ENCODE results near the gene APPL2.

The APPL2 gene

DNA sequence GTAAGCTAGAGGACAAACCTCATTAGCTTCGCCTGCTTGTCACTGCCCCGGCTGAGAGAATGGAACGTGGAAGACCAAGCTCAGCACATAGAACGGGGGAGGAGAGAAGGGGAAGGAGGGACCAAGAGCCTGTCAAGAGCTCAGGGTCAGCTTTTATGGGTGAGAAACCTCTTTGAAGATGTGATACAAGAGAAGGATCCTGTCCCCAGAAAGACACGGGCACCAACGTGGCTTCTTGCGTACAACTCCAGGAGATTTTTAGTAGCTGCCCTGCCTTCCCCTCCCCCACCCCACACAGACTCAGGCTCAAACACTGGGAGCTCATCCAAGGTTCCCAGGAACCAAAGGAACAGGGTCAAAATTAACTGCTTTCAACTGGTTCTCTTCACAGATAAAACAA, 34.7 kb downstream of the APPL2 start:
- no peak for ATAC-seq
- TF ChIP-seq TCF4 (CRISPR knock-in tag; IDR thresholded peaks at IDR 0.05; ENCODE audit: borderline replicate concordance): no peak
- no peak for TF ChIP-seq BACH2 (CRISPR knock-in tag; IDR thresholded peaks at IDR 0.05; ENCODE audit: borderline replicate concordance)
- TF ChIP-seq, protein P1, sequence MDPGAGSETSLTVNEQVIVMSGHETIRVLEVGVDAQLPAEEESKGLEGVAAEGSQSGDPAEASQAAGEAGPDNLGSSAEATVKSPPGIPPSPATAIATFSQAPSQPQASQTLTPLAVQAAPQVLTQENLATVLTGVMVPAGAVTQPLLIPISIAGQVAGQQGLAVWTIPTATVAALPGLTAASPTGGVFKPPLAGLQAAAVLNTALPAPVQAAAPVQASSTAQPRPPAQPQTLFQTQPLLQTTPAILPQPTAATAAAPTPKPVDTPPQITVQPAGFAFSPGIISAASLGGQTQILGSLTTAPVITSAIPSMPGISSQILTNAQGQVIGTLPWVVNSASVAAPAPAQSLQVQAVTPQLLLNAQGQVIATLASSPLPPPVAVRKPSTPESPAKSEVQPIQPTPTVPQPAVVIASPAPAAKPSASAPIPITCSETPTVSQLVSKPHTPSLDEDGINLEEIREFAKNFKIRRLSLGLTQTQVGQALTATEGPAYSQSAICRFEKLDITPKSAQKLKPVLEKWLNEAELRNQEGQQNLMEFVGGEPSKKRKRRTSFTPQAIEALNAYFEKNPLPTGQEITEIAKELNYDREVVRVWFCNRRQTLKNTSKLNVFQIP (CRISPR knock-in tag; IDR thresholded peaks at IDR 0.05; ENCODE audit: borderline replicate concordance, low read depth): no peak
- TF ChIP-seq ZNF70 (CRISPR knock-in tag; IDR thresholded peaks at IDR 0.05): no peak
- TF ChIP-seq ZFP30 (CRISPR knock-in tag; IDR thresholded peaks at IDR 0.05): no peak
- no peak for TF ChIP-seq ZNF8 (CRISPR knock-in tag; IDR thresholded peaks at IDR 0.05)
- TF ChIP-seq ESRRG (CRISPR knock-in tag; IDR thresholded peaks at IDR 0.05): no peak
- no peak for TF ChIP-seq CSDC2 (CRISPR knock-in tag; IDR thresholded peaks at IDR 0.05)
- TF ChIP-seq CSRNP3 (CRISPR knock-in tag; IDR thresholded peaks at IDR 0.05): no peak
- TF ChIP-seq, protein P2, sequence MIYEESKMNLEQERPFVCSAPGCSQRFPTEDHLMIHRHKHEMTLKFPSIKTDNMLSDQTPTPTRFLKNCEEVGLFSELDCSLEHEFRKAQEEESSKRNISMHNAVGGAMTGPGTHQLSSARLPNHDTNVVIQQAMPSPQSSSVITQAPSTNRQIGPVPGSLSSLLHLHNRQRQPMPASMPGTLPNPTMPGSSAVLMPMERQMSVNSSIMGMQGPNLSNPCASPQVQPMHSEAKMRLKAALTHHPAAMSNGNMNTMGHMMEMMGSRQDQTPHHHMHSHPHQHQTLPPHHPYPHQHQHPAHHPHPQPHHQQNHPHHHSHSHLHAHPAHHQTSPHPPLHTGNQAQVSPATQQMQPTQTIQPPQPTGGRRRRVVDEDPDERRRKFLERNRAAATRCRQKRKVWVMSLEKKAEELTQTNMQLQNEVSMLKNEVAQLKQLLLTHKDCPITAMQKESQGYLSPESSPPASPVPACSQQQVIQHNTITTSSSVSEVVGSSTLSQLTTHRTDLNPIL (CRISPR knock-in tag; IDR thresholded peaks at IDR 0.05; ENCODE audit: low read depth): no peak

DNA sequence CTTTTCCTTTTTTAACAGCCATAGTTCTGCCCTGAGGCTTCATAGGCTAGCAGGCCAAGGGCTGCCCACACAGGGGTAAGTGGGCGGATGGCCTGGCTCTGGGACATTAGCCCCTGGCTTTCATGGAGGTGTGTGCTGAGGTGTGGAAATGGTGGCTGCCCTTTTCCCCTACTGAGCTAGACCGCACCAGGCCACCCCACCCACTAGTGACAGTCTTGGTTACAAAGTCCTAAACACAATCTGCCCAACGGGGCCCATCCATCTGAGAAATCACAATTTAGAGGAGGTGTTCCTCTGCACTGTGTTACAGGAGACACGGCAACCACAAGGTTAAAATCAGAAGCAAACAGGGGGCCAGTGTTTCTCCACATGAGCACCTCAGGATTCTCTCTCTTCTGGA, 35.6 kb downstream of the APPL2 start:
- no peak for ATAC-seq
- TF ChIP-seq PPARA (CRISPR knock-in tag; IDR thresholded peaks at IDR 0.05; ENCODE audit: borderline replicate concordance): no peak

DNA sequence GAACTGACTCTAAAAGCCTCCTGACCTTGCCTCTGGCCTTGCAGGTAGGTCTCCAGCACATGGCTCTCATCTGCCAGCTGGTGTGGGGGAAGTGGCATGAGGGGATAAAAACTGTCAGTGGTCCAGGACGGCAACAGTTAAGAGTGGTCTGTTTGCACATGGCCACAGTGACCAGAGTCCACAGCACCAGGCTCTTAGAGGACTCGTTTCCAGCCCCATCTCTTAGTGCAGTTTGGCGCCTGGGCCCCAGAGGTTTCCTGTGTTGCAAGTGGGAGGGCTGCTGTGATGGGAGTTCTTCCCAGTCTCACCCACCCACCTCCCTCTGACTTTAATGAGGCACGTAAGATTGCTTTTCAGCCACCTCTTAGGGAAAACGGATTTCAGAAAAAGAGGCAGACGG, 37.0 kb downstream of the APPL2 start:
- no peak for ATAC-seq
- TF ChIP-seq ZFP3 (CRISPR knock-in tag; IDR thresholded peaks at IDR 0.05) (no peak), ZNF70 (CRISPR knock-in tag; IDR thresholded peaks at IDR 0.05) (no peak), ZNF8 (CRISPR knock-in tag; IDR thresholded peaks at IDR 0.05) (no peak), ZFP30 (CRISPR knock-in tag; IDR thresholded peaks at IDR 0.05) (no peak), CSDC2 (CRISPR knock-in tag; IDR thresholded peaks at IDR 0.05) (no peak), TCF4 (CRISPR knock-in tag; IDR thresholded peaks at IDR 0.05; ENCODE audit: borderline replicate concordance) (no peak), CSRNP3 (CRISPR knock-in tag; IDR thresholded peaks at IDR 0.05) (no peak), BACH2 (CRISPR knock-in tag; IDR thresholded peaks at IDR 0.05; ENCODE audit: borderline replicate concordance) (no peak), GLIS3 (CRISPR knock-in tag; IDR thresholded peaks at IDR 0.05) (no peak), ZNF565 (CRISPR knock-in tag; conservative IDR thresholded peaks at IDR 0.05; ENCODE audit: low read depth) (no peak), OSR1 (CRISPR knock-in tag; IDR thresholded peaks at IDR 0.05) (no peak), RARB (CRISPR knock-in tag; IDR thresholded peaks at IDR 0.05) (no peak), SNAI2 (CRISPR knock-in tag; IDR thresholded peaks at IDR 0.05) (no peak), PPARA (CRISPR knock-in tag; IDR thresholded peaks at IDR 0.05; ENCODE audit: borderline replicate concordance) (no peak), ESRRG (CRISPR knock-in tag; IDR thresholded peaks at IDR 0.05) (no peak), ZC3H10 (CRISPR knock-in tag; IDR thresholded peaks at IDR 0.05) (no peak), ARNTL (CRISPR knock-in tag; IDR thresholded peaks at IDR 0.05; ENCODE audit: borderline replicate concordance, low read depth) (no peak), TOX (CRISPR knock-in tag; IDR thresholded peaks at IDR 0.05; ENCODE audit: borderline replicate concordance) (no peak)
- TF ChIP-seq, protein P3, sequence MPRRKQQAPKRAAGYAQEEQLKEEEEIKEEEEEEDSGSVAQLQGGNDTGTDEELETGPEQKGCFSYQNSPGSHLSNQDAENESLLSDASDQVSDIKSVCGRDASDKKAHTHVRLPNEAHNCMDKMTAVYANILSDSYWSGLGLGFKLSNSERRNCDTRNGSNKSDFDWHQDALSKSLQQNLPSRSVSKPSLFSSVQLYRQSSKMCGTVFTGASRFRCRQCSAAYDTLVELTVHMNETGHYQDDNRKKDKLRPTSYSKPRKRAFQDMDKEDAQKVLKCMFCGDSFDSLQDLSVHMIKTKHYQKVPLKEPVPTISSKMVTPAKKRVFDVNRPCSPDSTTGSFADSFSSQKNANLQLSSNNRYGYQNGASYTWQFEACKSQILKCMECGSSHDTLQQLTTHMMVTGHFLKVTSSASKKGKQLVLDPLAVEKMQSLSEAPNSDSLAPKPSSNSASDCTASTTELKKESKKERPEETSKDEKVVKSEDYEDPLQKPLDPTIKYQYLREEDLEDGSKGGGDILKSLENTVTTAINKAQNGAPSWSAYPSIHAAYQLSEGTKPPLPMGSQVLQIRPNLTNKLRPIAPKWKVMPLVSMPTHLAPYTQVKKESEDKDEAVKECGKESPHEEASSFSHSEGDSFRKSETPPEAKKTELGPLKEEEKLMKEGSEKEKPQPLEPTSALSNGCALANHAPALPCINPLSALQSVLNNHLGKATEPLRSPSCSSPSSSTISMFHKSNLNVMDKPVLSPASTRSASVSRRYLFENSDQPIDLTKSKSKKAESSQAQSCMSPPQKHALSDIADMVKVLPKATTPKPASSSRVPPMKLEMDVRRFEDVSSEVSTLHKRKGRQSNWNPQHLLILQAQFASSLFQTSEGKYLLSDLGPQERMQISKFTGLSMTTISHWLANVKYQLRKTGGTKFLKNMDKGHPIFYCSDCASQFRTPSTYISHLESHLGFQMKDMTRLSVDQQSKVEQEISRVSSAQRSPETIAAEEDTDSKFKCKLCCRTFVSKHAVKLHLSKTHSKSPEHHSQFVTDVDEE (CRISPR knock-in tag; IDR thresholded peaks at IDR 0.05): no peak
- TF ChIP-seq, protein P4, sequence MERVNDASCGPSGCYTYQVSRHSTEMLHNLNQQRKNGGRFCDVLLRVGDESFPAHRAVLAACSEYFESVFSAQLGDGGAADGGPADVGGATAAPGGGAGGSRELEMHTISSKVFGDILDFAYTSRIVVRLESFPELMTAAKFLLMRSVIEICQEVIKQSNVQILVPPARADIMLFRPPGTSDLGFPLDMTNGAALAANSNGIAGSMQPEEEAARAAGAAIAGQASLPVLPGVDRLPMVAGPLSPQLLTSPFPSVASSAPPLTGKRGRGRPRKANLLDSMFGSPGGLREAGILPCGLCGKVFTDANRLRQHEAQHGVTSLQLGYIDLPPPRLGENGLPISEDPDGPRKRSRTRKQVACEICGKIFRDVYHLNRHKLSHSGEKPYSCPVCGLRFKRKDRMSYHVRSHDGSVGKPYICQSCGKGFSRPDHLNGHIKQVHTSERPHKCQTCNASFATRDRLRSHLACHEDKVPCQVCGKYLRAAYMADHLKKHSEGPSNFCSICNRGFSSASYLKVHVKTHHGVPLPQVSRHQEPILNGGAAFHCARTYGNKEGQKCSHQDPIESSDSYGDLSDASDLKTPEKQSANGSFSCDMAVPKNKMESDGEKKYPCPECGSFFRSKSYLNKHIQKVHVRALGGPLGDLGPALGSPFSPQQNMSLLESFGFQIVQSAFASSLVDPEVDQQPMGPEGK (CRISPR knock-in tag; IDR thresholded peaks at IDR 0.05; ENCODE audit: borderline replicate concordance): no peak
